H1 (cell line): ENCODE data around the gene BRD9. TPM values are rescaled to one million over a fixed set of nuclear protein-coding genes. Genes with fewer than 3 reads are reported as not detected.
A peak's percentile ranks its signal among the peaks of the same experiment; 100 is the strongest.

ENCODE experiments used
- CTCF ChIA-PET: fragments of 300-600 bp; sonication (Branson Sonifier 250); formaldehyde crosslinking; loops from one replicate; lab custom pipeline; 2021; ENCODE audit not compliant: partially characterized antibody; lab: Charles Lee
- POLR2A ChIA-PET: fragments of 300-600 bp; sonication (Branson Sonifier 250); formaldehyde crosslinking; loops from one replicate; lab custom pipeline; 2021; ENCODE audit warnings: inconsistent platforms; ENCODE audit not compliant: partially characterized antibody; lab: Charles Lee
- DNase-seq, 2 experiments: peaks; one replicate each; pipeline versions ENCODE4 v3.0.0 to v3.0.0-alpha.2; 2010 to 2022; ENCODE audit warnings: low spot score in 2 of 2, low read depth in 1 of 2, mixed read lengths in 1 of 2
- FAIRE-seq: peaks from 2 replicates; lab custom pipeline; 2011; peaks lifted over from hg19 to GRCh38; lab: Jason Lieb, UNC
- H2AFZ ChIP-seq: 2 replicates; pipeline ENCODE4 v1.8.1; 2012; ENCODE audit warnings: low read length, inconsistent platforms
- H2AK5ac ChIP-seq: 2 replicates; pipeline ENCODE4 v1.6.1; 2013; ENCODE audit warnings: low read depth, low read length
- H2BK120ac ChIP-seq: replicated peaks from 2 replicates; pipeline ENCODE3; 2013; ENCODE audit warnings: low read depth, low read length, inconsistent platforms
- H2BK12ac ChIP-seq: 2 replicates; pipeline ENCODE4 v1.6.1; 2013; ENCODE audit warnings: low read depth, low read length
- H2BK15ac ChIP-seq: 2 replicates; pipeline ENCODE4 v1.6.1; 2013; ENCODE audit warnings: low read length
- H2BK20ac ChIP-seq: 2 replicates; pipeline ENCODE4 v1.6.1; 2013; ENCODE audit warnings: low read length
- H2BK5ac ChIP-seq: 2 replicates; pipeline ENCODE4 v1.6.1; 2013; ENCODE audit warnings: low read depth, low read length
- H3K14ac ChIP-seq: 2 replicates; pipeline ENCODE4 v1.6.1; 2013; ENCODE audit warnings: inconsistent platforms; ENCODE audit not compliant: insufficient read length
- H3K18ac ChIP-seq: 2 replicates; pipeline ENCODE4 v1.6.1; 2013; ENCODE audit warnings: low read length; ENCODE audit errors: extremely low read depth
- H3K23ac ChIP-seq: 2 replicates; pipeline ENCODE4 v1.6.1; 2013; ENCODE audit warnings: inconsistent platforms; ENCODE audit not compliant: insufficient read length
- H3K23me2 ChIP-seq: 2 replicates; pipeline ENCODE4 v1.6.1; 2013; ENCODE audit warnings: low read depth, low read length
- H3K27ac ChIP-seq: 2 replicates; pipeline ENCODE4 v1.6.1; 2011; ENCODE audit warnings: low read depth, low read length, inconsistent platforms
- H3K27me3 ChIP-seq, 4 experiments: replicated peaks in 1 of 4; 1 replicate in 1 of 4; 2 replicates in 3 of 4; pipeline versions ENCODE4 v1.6.1 to v1.8.1; 2011 to 2013; ENCODE audit warnings: low read length in 3 of 4, mild to moderate bottlenecking in 3 of 4, inconsistent platforms in 2 of 4, mixed read lengths in 2 of 4, moderate library complexity in 1 of 4; ENCODE audit not compliant: control insufficient read depth in 3 of 4, insufficient read depth in 3 of 4; ENCODE audit errors: extremely low read depth in 1 of 4
- H3K36me3 ChIP-seq, 4 experiments: 2 replicates each; pipeline versions ENCODE4 v1.6.1 to v1.8.1; 2011 to 2013; ENCODE audit warnings: mild to moderate bottlenecking in 4 of 4, low read length in 3 of 4, moderate library complexity in 2 of 4, control low read depth in 1 of 4, inconsistent platforms in 1 of 4; ENCODE audit not compliant: insufficient read depth in 4 of 4, control insufficient read depth in 2 of 4
- H3K4ac ChIP-seq: replicated peaks from 2 replicates; pipeline ENCODE3; 2013; ENCODE audit warnings: low read length, low read depth, mixed read lengths, inconsistent platforms; ENCODE audit not compliant: insufficient read length
- H3K4me1 ChIP-seq, 4 experiments: replicated peaks in 1 of 4; 1 replicate in 1 of 4; 2 replicates in 3 of 4; pipeline versions ENCODE4 v1.6.1 to v1.8.1; 2011 to 2013; ENCODE audit warnings: low read length in 3 of 4, inconsistent platforms in 2 of 4, mixed read lengths in 1 of 4; ENCODE audit not compliant: insufficient read depth in 4 of 4, control insufficient read depth in 3 of 4
- H3K4me2 ChIP-seq, 2 experiments: 2 replicates each; pipeline versions ENCODE4 v1.6.1 to v1.8.1; 2011 to 2013; ENCODE audit warnings: low read depth in 2 of 2, low read length in 2 of 2, control low read depth in 1 of 2, inconsistent platforms in 1 of 2, mild to moderate bottlenecking in 1 of 2; ENCODE audit not compliant: insufficient read depth in 1 of 2
- H3K4me3 ChIP-seq, 4 experiments: fragments of 200-600, 300-600 bp in 1 of 4; sonication (generic), shearing (Covaris generic), sonication (Bioruptor Twin) in 1 of 4; 2 replicates each; pipeline versions ENCODE4 v1.5.1 to v1.8.1; 2011 to 2016; ENCODE audit warnings: low read length in 4 of 4, low read depth in 3 of 4, control low read depth in 2 of 4, inconsistent platforms in 2 of 4, mild to moderate bottlenecking in 2 of 4, mixed read lengths in 1 of 4, moderate library complexity in 1 of 4; ENCODE audit not compliant: insufficient read depth in 2 of 4; ENCODE audit errors: extremely low read depth in 1 of 4
- H3K56ac ChIP-seq: replicated peaks from 2 replicates; pipeline ENCODE3; 2013; ENCODE audit warnings: low read depth, mild to moderate bottlenecking, mixed read lengths, low read length, inconsistent platforms; ENCODE audit not compliant: insufficient read length
- H3K79me1 ChIP-seq: 2 replicates; pipeline ENCODE4 v1.6.1; 2013; ENCODE audit warnings: low read depth, low read length, control low read depth
- H3K79me2 ChIP-seq, 2 experiments: 2 replicates each; pipeline versions ENCODE4 v1.6.1 to v1.8.1; 2012 to 2013; ENCODE audit warnings: low read length in 2 of 2, mild to moderate bottlenecking in 2 of 2, inconsistent platforms in 1 of 2; ENCODE audit not compliant: insufficient read depth in 2 of 2, control insufficient read depth in 1 of 2
- H3K9ac ChIP-seq, 4 experiments: replicated peaks in 1 of 4; 1 replicate in 1 of 4; 2 replicates in 3 of 4; pipeline versions ENCODE4 v1.6.1 to v1.8.1; 2011 to 2013; ENCODE audit warnings: low read depth in 3 of 4, low read length in 3 of 4, control low read depth in 2 of 4, mild to moderate bottlenecking in 2 of 4, moderate library complexity in 2 of 4, inconsistent platforms in 1 of 4; ENCODE audit errors: extremely low read depth in 1 of 4
- H3K9me3 ChIP-seq, 2 experiments: 2 replicates each; pipeline versions ENCODE4 v1.6.1 to v1.8.1; 2012 to 2013; ENCODE audit warnings: mild to moderate bottlenecking in 2 of 2, moderate library complexity in 2 of 2, control low read depth in 1 of 2, inconsistent platforms in 1 of 2, low read depth in 1 of 2, low read length in 1 of 2, mixed read lengths in 1 of 2; ENCODE audit not compliant: insufficient read depth in 2 of 2
- H4K20me1 ChIP-seq, 2 experiments: replicated peaks in 1 of 2; 2 replicates each; pipeline versions ENCODE3 to v1.8.1; 2011 to 2013; ENCODE audit warnings: inconsistent platforms in 2 of 2, low read length in 2 of 2, mild to moderate bottlenecking in 1 of 2; ENCODE audit not compliant: insufficient read depth in 2 of 2, control insufficient read depth in 1 of 2
- H4K5ac ChIP-seq: 2 replicates; pipeline ENCODE4 v1.6.1; 2013; ENCODE audit warnings: low read length, low read depth, mixed read lengths, inconsistent platforms; ENCODE audit not compliant: insufficient read length
- H4K8ac ChIP-seq: 2 replicates; pipeline ENCODE4 v1.8.0; 2013; ENCODE audit warnings: mild to moderate bottlenecking, moderate library complexity, low read length, inconsistent platforms; ENCODE audit not compliant: insufficient read depth; ENCODE audit errors: extremely low read depth
- H4K91ac ChIP-seq: replicated peaks from 2 replicates; pipeline ENCODE3; 2013; ENCODE audit warnings: low read length, mixed read lengths, inconsistent platforms; ENCODE audit not compliant: insufficient read length
- CTCF ChIP-seq, 3 experiments: IDR thresholded peaks; 1 replicate in 2 of 3; 2 replicates in 1 of 3; pipeline versions ENCODE4 v1.5.1 to v1.6.1; 2011; ENCODE audit warnings: low read length in 3 of 3, mild to moderate bottlenecking in 3 of 3, inconsistent platforms in 2 of 3, low read depth in 1 of 3, moderate library complexity in 1 of 3; ENCODE audit not compliant: insufficient read depth in 1 of 3; ENCODE audit errors: control extremely low read depth in 1 of 3
- SRF ChIP-seq: IDR thresholded peaks from 2 replicates; pipeline ENCODE4 v1.6.1; 2011; ENCODE audit warnings: mild to moderate bottlenecking, low read depth, low read length, moderate library complexity
- WGBS, 2 experiments: shearing (Covaris generic) in 1 of 2; methylation state at CpG; one replicate each; pipeline versions ENCODE4 v1.1.6 to v1.1.7; 2013 to 2015; ENCODE audit warnings: low lambda C conversion rate in 2 of 2, mixed read lengths in 2 of 2, inconsistent platforms in 1 of 2, low coverage in 1 of 2, missing lambda C conversion rate in 1 of 2; ENCODE audit not compliant: insufficient replicate concordance in 2 of 2, insufficient coverage in 1 of 2, insufficient read length in 1 of 2; ENCODE audit errors: extremely low coverage in 1 of 2, missing lambda C conversion rate in 1 of 2; 5-methylcytosine and 5-hydroxymethylcytosine counted together
- polyA plus RNA-seq, 7 experiments: library from polyadenylated mRNA; depleted of rRNA in 3 of 7; stranded (reverse) in 5 of 7; unstranded in 2 of 7; fragments of >200 nt in 5 of 7; fragments of 200-250 nt in 2 of 7; gene quantifications; 1 replicate in 5 of 7; 2 replicates in 1 of 7; 4 replicates in 1 of 7; pipeline versions ENCODE4 v1.2.1 to v1.2.3, GENCODE V29; 2011 to 2013; ENCODE audit warnings: missing spikeins in 2 of 7, mixed read lengths in 2 of 7
- total RNA-seq: library from RNA; stranded (reverse); fragmentation: NEBNext Ultra II Directional; extraction: Animal tissue kit (Norgen Biotek cat#: 25700); gene quantifications from 2 replicates; pipeline ENCODE4 v1.2.1, GENCODE V29; 2021

The BRD9 gene
- total and polyA plus RNA-seq, 2 of the 8 experiments (the other 6 are each of a cell fraction or from before 2014, with no cell fraction given): 9.3 to 49.4 TPM

DNA sequence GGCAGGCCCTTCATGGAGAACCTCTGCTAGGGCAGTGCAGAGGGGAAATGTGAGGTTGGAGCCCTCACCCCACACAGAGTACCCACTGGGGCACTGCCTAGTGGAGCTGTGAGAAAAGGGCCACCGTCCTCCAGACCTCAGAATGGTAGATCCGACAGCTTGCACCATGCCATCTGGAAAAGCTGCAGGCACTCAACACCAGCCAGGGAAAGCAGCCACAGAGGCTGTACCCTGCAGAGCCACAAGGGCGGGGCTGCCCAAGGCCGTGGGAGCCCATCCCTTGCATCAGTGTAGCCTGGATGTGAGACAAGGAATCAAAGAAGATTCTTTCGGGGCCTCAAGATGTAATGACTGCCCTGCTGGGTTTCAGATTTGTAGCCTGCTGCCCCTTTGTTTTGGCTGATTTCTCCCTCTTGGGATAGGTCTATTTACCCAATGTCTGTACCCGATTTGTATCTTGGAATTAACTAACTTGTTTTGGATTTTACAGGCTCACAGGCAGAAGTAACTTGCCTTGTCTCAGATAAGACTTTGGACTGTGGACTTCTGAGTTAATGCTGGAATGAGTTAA, 25.2 kb downstream of the BRD9 start:
- FAIRE-seq: no peak

More for the DNA sequence above, 25.2 kb downstream of the BRD9 start:
- 0 out of 2 replicates have a peak, but pooled peaks cover 2% of the 10 kb centered on the region for H3K23me2 ChIP-seq
- no peak overlapping the region for H3K56ac ChIP-seq
- H2AK5ac ChIP-seq: no peak overlapping the region
- no peak overlapping the region for H3K14ac ChIP-seq
- POLR2A ChIA-PET: interaction anchor here (0.9 to 6.9 kb wide), 2 partner anchors 16 to 25 kb away, joined by 4 to 46 read pairs; partner anchors contain the start of genes BRD9 and TRIP13
- no peak for DNase-seq
- no peak overlapping the region for H2BK12ac ChIP-seq
- no peak overlapping the region for H2BK120ac ChIP-seq
- no peaks in the 10 kb centered on the region for H3K27me3 ChIP-seq
- no peak overlapping the region for H3K9ac ChIP-seq
- no peak overlapping the region for H3K4me2 ChIP-seq
- no peak overlapping the region for H3K18ac ChIP-seq
- no peak overlapping the region for H2BK20ac ChIP-seq
- peaks cover 43 to 80% (median 74%) of the 10 kb centered on the region in 4 experiments for H3K36me3 ChIP-seq
- no peak overlapping the region for H3K23ac ChIP-seq
- no peaks in the 10 kb centered on the region for H3K9me3 ChIP-seq
- peaks cover 0 to 2% of the 10 kb centered on the region in 2 experiments; a peak in 1 of 4 replicates for H3K79me2 ChIP-seq
- no peak overlapping the region for H4K5ac ChIP-seq
- H4K20me1 ChIP-seq: peaks cover 12 to 37% of the 10 kb centered on the region in 2 experiments
- no peak overlapping the region for H3K4me3 ChIP-seq
- H4K91ac ChIP-seq: no peak overlapping the region
- CTCF ChIA-PET: interaction anchor here (0.7 kb wide), 1 partner anchor 33 kb away, joined by 3 read pairs; no protein-coding TSS in a partner anchor
- no peak overlapping the region for H2BK15ac ChIP-seq
- TF ChIP-seq SRF: no peak
- TF ChIP-seq CTCF (IDR thresholded peaks at IDR 0.05; ENCODE audit: control extremely low read depth in 1 of 3, insufficient read depth in 1 of 3, low read depth in 1 of 3, low read length in 3 of 3): peak in 1 of 3 experiments; percentile 23; a peak in 1 of 4 replicates
- H2AFZ ChIP-seq: no peak overlapping the region
- 89% methylated on average over 6 of the region's 6 CpGs; no CpG with 5 or more reads in 1 of the 2 experiments for WGBS, 2 experiments
- H3K4me1 ChIP-seq: no peaks in the 10 kb centered on the region; a peak in 1 of 7 replicates
- no peak overlapping the region for H4K8ac ChIP-seq
- H3K4ac ChIP-seq: no peak overlapping the region
- H3K79me1 ChIP-seq: no peaks in the 10 kb centered on the region; the same call in 1 of the 2 replicates
- no peak overlapping the region for H2BK5ac ChIP-seq
- H3K27ac ChIP-seq: no peak overlapping the region
